Endothelial cell of umbilical vein (primary cell): ENCODE results near the gene IQSEC3. TPM values are rescaled to one million over a fixed set of nuclear protein-coding genes. Genes with fewer than 3 reads are reported as not detected.

ENCODE experiments used
- BruUV-seq: library from RNA; stranded (reverse); fragments of 400-500 nt; replicated peaks from 2 replicates; lab custom pipeline; 2021; lab: Mats Ljungman, UMichigan
- CTCF ChIA-PET: fragments of 300-600, 350-600 bp; sonication (Branson Sonifier 250); formaldehyde crosslinking; loops from one replicate; lab custom pipeline; 2021; ENCODE audit warnings: antibody characterized with exemption, inconsistent platforms; lab: Charles Lee
- POLR2A ChIA-PET: fragments of 300-600, 350-600 bp; sonication (Branson Sonifier 250); formaldehyde crosslinking; loops from one replicate; lab custom pipeline; 2021; ENCODE audit warnings: antibody characterized with exemption, inconsistent platforms; lab: Charles Lee
- DNase-seq: peaks from one replicate; pipeline ENCODE4 v3.0.0-alpha.2; 2011; ENCODE audit warnings: low read depth, low spot score
- FAIRE-seq: peaks from 2 replicates; lab custom pipeline; 2011; peaks lifted over from hg19 to GRCh38; lab: Jason Lieb, UNC
- H2AFZ ChIP-seq: 2 replicates; pipeline ENCODE4 v1.6.0; 2012; ENCODE audit warnings: low read depth, low read length, control low read depth, inconsistent platforms
- H3K27ac ChIP-seq: 2 replicates; pipeline ENCODE4 v1.5.1; 2011; ENCODE audit warnings: low read depth, mild to moderate bottlenecking, control low read depth, low read length, moderate library complexity; ENCODE audit not compliant: insufficient read depth
- H3K27me3 ChIP-seq, 2 experiments: 2 replicates each; pipeline versions ENCODE4 v1.6.0 to v1.6.1; 2011; ENCODE audit warnings: low read length in 2 of 2, mixed read lengths in 1 of 2; ENCODE audit not compliant: control insufficient read depth in 2 of 2, insufficient read depth in 2 of 2
- H3K36me3 ChIP-seq, 2 experiments: 2 replicates in 1 of 2; 3 replicates in 1 of 2; pipeline ENCODE4 v1.5.1; 2011; ENCODE audit warnings: low read length in 2 of 2, mild to moderate bottlenecking in 1 of 2, moderate library complexity in 1 of 2; ENCODE audit not compliant: control insufficient read depth in 2 of 2, insufficient read depth in 2 of 2; ENCODE audit errors: extremely low read depth in 1 of 2
- H3K4me1 ChIP-seq: 3 replicates; pipeline ENCODE4 v1.5.1; 2011; ENCODE audit warnings: mild to moderate bottlenecking, low read length; ENCODE audit not compliant: control insufficient read depth, insufficient read depth; ENCODE audit errors: extremely low read depth
- H3K4me2 ChIP-seq: 2 replicates; pipeline ENCODE4 v1.6.1; 2011; ENCODE audit warnings: low read length, control low read depth, mixed read lengths; ENCODE audit not compliant: insufficient read depth
- H3K4me3 ChIP-seq, 3 experiments: fragments of 200-600 bp in 1 of 3; sonication (generic), shearing (Covaris generic) in 1 of 3; replicated peaks in 1 of 3; 2 replicates each; pipeline ENCODE4 v1.5.1; 2011 to 2016; ENCODE audit warnings: control low read depth in 3 of 3, low read length in 3 of 3, mild to moderate bottlenecking in 2 of 3, inconsistent platforms in 1 of 3, low read depth in 1 of 3, moderate library complexity in 1 of 3; ENCODE audit not compliant: insufficient read depth in 1 of 3
- H3K79me2 ChIP-seq: 2 replicates; pipeline ENCODE4 v1.6.0; 2012; ENCODE audit warnings: low read length, inconsistent platforms; ENCODE audit not compliant: control insufficient read depth, insufficient read depth
- H3K9ac ChIP-seq: replicated peaks from 2 replicates; pipeline ENCODE3; 2011; ENCODE audit warnings: low read length, control low read depth; ENCODE audit not compliant: insufficient read depth; ENCODE audit errors: extremely low read depth
- H3K9me1 ChIP-seq: replicated peaks from 3 replicates; pipeline ENCODE4 v1.6.0; 2011; ENCODE audit warnings: mild to moderate bottlenecking, low read length; ENCODE audit not compliant: control insufficient read depth, insufficient read depth; ENCODE audit errors: extremely low read depth
- H3K9me3 ChIP-seq: replicated peaks from 2 replicates; pipeline ENCODE4 v1.5.1; 2012; ENCODE audit warnings: low read length, inconsistent platforms; ENCODE audit not compliant: control insufficient read depth, insufficient read depth
- H4K20me1 ChIP-seq: replicated peaks from 2 replicates; pipeline ENCODE3; 2011; ENCODE audit warnings: mild to moderate bottlenecking, low read length; ENCODE audit not compliant: control insufficient read depth, insufficient read depth; ENCODE audit errors: extremely low read depth
- EZH2 ChIP-seq: IDR thresholded peaks from 2 replicates; pipeline ENCODE4 v1.6.1; 2012; ENCODE audit warnings: borderline replicate concordance, low read depth, mild to moderate bottlenecking, moderate library complexity, low read length, inconsistent platforms; ENCODE audit not compliant: severe bottlenecking
- FOS ChIP-seq: IDR thresholded peaks from 2 replicates; pipeline ENCODE4 v1.6.1; 2011; ENCODE audit warnings: mild to moderate bottlenecking, low read length, moderate library complexity, borderline replicate concordance; ENCODE audit not compliant: insufficient read depth
- GATA2 ChIP-seq: IDR thresholded peaks from 2 replicates; pipeline ENCODE4 v1.7.0; 2011; ENCODE audit warnings: low read depth, mild to moderate bottlenecking, moderate library complexity, mixed read lengths, low read length; ENCODE audit not compliant: insufficient read length, insufficient read depth
- JUN ChIP-seq: IDR thresholded peaks from 2 replicates; pipeline ENCODE4 v1.6.1; 2011; ENCODE audit warnings: borderline replicate concordance, low read depth; ENCODE audit not compliant: insufficient read length, insufficient read depth
- MAX ChIP-seq: IDR thresholded peaks from 2 replicates; pipeline ENCODE4 v1.6.1; 2011; ENCODE audit not compliant: insufficient read depth, insufficient read length
- MYC ChIP-seq: IDR thresholded peaks from one replicate; pipeline ENCODE4 v1.6.1; 2011; ENCODE audit warnings: mild to moderate bottlenecking, low read depth, low read length
- POLR2A ChIP-seq: IDR thresholded peaks from 2 replicates; pipeline ENCODE4 v1.6.1; 2012; ENCODE audit warnings: low read depth, mild to moderate bottlenecking, control low read depth, low read length
- POLR2AphosphoS5 ChIP-seq: IDR thresholded peaks from 2 replicates; pipeline ENCODE4 v1.6.1; 2012; ENCODE audit warnings: low read depth, mild to moderate bottlenecking, control low read depth, low read length, moderate library complexity; ENCODE audit not compliant: insufficient read depth
- dilution Hi-C: fragments of 300-500 bp; cut with MboI; formaldehyde crosslinking; loops from one replicate; pipeline ENCODE4 v1.15.0; 2019; ENCODE audit warnings: low sequenced_read_pairs; ENCODE audit not compliant: extremely low pct_ligation_motif_present
- intact Hi-C: fragments of 100-400 bp; cut with micrococcal nuclease; formaldehyde crosslinking; loops from one replicate; pipeline ENCODE4 v1.10.0; 2022
- polyA plus RNA-seq, 4 experiments: library from polyadenylated mRNA; depleted of rRNA in 3 of 4; stranded (reverse) in 3 of 4; unstranded in 1 of 4; fragments of >200 nt; gene quantifications; 2 replicates each; pipeline versions ENCODE4 v1.2.1 to v1.2.3, GENCODE V29; 2011 to 2012; ENCODE audit warnings: missing spikeins in 1 of 4
- total RNA-seq: library from RNA; stranded (reverse); gene quantifications from 2 replicates; pipeline ENCODE4 v1.2.3, GENCODE V29; 2021
- TF ChIP-seq, protein P1 (sequence below), 2 donors: IDR thresholded peaks; 1 replicate in 1 of 2; 2 replicates in 1 of 2; pipeline ENCODE4 v1.5.1; 2011; ENCODE audit warnings: low read length in 2 of 2, mild to moderate bottlenecking in 2 of 2, moderate library complexity in 2 of 2, control low read depth in 1 of 2, inconsistent platforms in 1 of 2, low read depth in 1 of 2; ENCODE audit not compliant: insufficient read depth in 1 of 2; ENCODE audit errors: extremely low read depth in 1 of 2

The IQSEC3 gene
- total and polyA plus RNA-seq, 2 donors (not counting 3 experiments of a cell fraction or from before 2014, with no cell fraction given), result not detected

GRCh38 chr12:193261-193660 lies 126.7 kb downstream of the IQSEC3 start:
- TF ChIP-seq POLR2A (no peak), MAX (no peak), POLR2AphosphoS5 (no peak), MYC (no peak), FOS (no peak), JUN (no peak), EZH2 (no peak), GATA2 (no peak)
- TF ChIP-seq, protein P1, sequence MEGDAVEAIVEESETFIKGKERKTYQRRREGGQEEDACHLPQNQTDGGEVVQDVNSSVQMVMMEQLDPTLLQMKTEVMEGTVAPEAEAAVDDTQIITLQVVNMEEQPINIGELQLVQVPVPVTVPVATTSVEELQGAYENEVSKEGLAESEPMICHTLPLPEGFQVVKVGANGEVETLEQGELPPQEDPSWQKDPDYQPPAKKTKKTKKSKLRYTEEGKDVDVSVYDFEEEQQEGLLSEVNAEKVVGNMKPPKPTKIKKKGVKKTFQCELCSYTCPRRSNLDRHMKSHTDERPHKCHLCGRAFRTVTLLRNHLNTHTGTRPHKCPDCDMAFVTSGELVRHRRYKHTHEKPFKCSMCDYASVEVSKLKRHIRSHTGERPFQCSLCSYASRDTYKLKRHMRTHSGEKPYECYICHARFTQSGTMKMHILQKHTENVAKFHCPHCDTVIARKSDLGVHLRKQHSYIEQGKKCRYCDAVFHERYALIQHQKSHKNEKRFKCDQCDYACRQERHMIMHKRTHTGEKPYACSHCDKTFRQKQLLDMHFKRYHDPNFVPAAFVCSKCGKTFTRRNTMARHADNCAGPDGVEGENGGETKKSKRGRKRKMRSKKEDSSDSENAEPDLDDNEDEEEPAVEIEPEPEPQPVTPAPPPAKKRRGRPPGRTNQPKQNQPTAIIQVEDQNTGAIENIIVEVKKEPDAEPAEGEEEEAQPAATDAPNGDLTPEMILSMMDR (IDR thresholded peaks at IDR 0.05; ENCODE audit: extremely low read depth in 1 of 2, insufficient read depth in 1 of 2, low read depth in 1 of 2, low read length in 2 of 2), result no peak
- DNase-seq, result no peak
- Histone ChIP-seq H4K20me1 (no peaks in the 10 kb centered on the region), H3K9me3 (no peaks in the 10 kb centered on the region), H3K9ac (no peak overlapping the region), H3K79me2 (no peaks in the 10 kb centered on the region), H3K9me1 (no peaks in the 10 kb centered on the region), H3K4me3 (no peak overlapping the region), H3K4me2 (no peak overlapping the region), H3K36me3 (no peaks in the 10 kb centered on the region), H2AFZ (no peak overlapping the region), H3K27ac (no peak overlapping the region), H3K27me3 (no peaks in the 10 kb centered on the region), H3K4me1 (peaks cover 2% of the 10 kb centered on the region)
- BruUV-seq, result no TSS peak
- dilution Hi-C loops (no loop called here), intact Hi-C loops (no loop called here)
- POLR2A ChIA-PET, result no interaction called here
- CTCF ChIA-PET, result no interaction called here
- no peak for FAIRE-seq
